Thoracic aorta (tissue), 2 donors: Measurements from ENCODE around the gene HFE. TPM values are rescaled to one million over a fixed set of nuclear protein-coding genes. Genes with fewer than 3 reads are reported as not detected.

Source experiments
- ATAC-seq: fragments of 150-250 bp; one replicate; pipeline ENCODE4 v1.8.0; 2017; ENCODE audit warnings: low read depth; ENCODE audit not compliant: insufficient number of reproducible peaks, low FRiP score
- DNase-seq: peaks from one replicate; pipeline ENCODE4 v3.0.0-alpha.2; 2020; ENCODE audit warnings: low spot score
- H3K27ac ChIP-seq, 2 donors: fragments of 200-600 bp; sonication (generic); 1 replicate in 1 of 2; 2 replicates in 1 of 2; pipeline ENCODE4 v1.5.1; 2016; ENCODE audit warnings: mild to moderate bottlenecking in 2 of 2, moderate library complexity in 2 of 2
- H3K27me3 ChIP-seq: fragments of 200-600 bp; sonication (generic); replicated peaks from 2 replicates; pipeline ENCODE4 v1.6.0; 2016; ENCODE audit warnings: mild to moderate bottlenecking; ENCODE audit not compliant: insufficient read depth
- H3K36me3 ChIP-seq: fragments of 200-600 bp; sonication (generic); one replicate; pipeline ENCODE4 v1.5.1; 2016
- H3K4me1 ChIP-seq, 2 donors: fragments of 200-600 bp; sonication (generic); 1 replicate in 1 of 2; 2 replicates in 1 of 2; pipeline versions ENCODE4 v1.5.1 to v1.6.0; 2016; ENCODE audit warnings: low read depth in 2 of 2, mild to moderate bottlenecking in 1 of 2; ENCODE audit not compliant: control insufficient read depth in 1 of 2
- H3K4me3 ChIP-seq: fragments of 200-600 bp; sonication (generic); 2 replicates; pipeline ENCODE4 v1.5.1; 2016; ENCODE audit warnings: mild to moderate bottlenecking
- H3K9me3 ChIP-seq: fragments of 200-600 bp; sonication (generic); 2 replicates; pipeline ENCODE4 v1.5.1; 2016
- CTCF ChIP-seq: fragments of 200-600 bp; sonication (generic); IDR thresholded peaks from one replicate; pipeline ENCODE4 v1.5.1; 2019; ENCODE audit warnings: antibody characterized with exemption
- total RNA-seq, 2 donors: library from RNA; depleted of rRNA; stranded (reverse); fragments of >200 nt; gene quantifications; one replicate each; pipeline versions ENCODE4 v1.1.0 to v1.2.3, GENCODE V29; 2016

The HFE gene
- total RNA-seq, 2 donors from 2014 or later, result 8.7 to 10.1 TPM

GRCh38 chr6:26140967-26141294, 53.7 kb downstream of the HFE start:
- no peak overlapping the region for H3K4me3 ChIP-seq
- DNase-seq, result no peak
- no peaks in the 10 kb centered on the region for H3K27me3 ChIP-seq
- no peaks in the 10 kb centered on the region for H3K9me3 ChIP-seq
- no peak overlapping the region for H3K27ac ChIP-seq
- no peaks in the 10 kb centered on the region for H3K36me3 ChIP-seq
- no peak for ATAC-seq
- H3K4me1 ChIP-seq, result no peaks in the 10 kb centered on the region
- TF ChIP-seq CTCF, result no peak

- H3K27ac ChIP-seq, result no peak overlapping the region
- no peak for ATAC-seq
These were observed 54.2 kb downstream of the HFE start for GRCh38 chr6:26141378-26141904.

GRCh38 chr6:26142026-26142425, 54.8 kb downstream of the HFE start:
- no peak overlapping the region for H3K27ac ChIP-seq
- H3K9me3 ChIP-seq, result no peaks in the 10 kb centered on the region
- H3K4me1 ChIP-seq, result no peaks in the 10 kb centered on the region
- DNase-seq, result no peak
- no peaks in the 10 kb centered on the region for H3K27me3 ChIP-seq
- no peaks in the 10 kb centered on the region for H3K36me3 ChIP-seq
- ATAC-seq, result no peak
- TF ChIP-seq CTCF, result no peak
- H3K4me3 ChIP-seq, result no peak overlapping the region

More at GRCh38 chr6:26141378-26141904, 54.2 kb downstream of the HFE start:
- no peak for TF ChIP-seq CTCF
- Histone ChIP-seq H3K27me3 (no peaks in the 10 kb centered on the region), H3K4me1 (no peaks in the 10 kb centered on the region), H3K9me3 (no peaks in the 10 kb centered on the region), H3K36me3 (no peaks in the 10 kb centered on the region), H3K4me3 (no peak overlapping the region)
- DNase-seq, result no peak

Other genes with a start within 250 kb of the HFE start
- gene SLC17A3, start 213.2 kb upstream of the HFE start, total RNA-seq, result under 1 TPM in 1 of 2 donors, not detected in 1; 0.63 TPM
- gene SLC17A2, start 156.7 kb upstream of the HFE start, total RNA-seq, result not detected
- 10 to 100 TPM; 19.5 to 25.1 TPM for gene TRIM38, start 124.6 kb upstream of the HFE start, total RNA-seq